Cerebellar cortex (tissue), 1 donor: ENCODE results near the gene TMEM178B.
"Not testable (repeated sequence)": the region's sequence is repeated elsewhere in the genome, so short reads cannot be mapped to it uniquely, and the experiment has no call there.

Source experiments
- DNase-seq: peaks from one replicate; pipeline ENCODE4 v3.0.0-alpha.2; 2015; ENCODE audit warnings: low spot score

Gene TMEM178B

DNA sequence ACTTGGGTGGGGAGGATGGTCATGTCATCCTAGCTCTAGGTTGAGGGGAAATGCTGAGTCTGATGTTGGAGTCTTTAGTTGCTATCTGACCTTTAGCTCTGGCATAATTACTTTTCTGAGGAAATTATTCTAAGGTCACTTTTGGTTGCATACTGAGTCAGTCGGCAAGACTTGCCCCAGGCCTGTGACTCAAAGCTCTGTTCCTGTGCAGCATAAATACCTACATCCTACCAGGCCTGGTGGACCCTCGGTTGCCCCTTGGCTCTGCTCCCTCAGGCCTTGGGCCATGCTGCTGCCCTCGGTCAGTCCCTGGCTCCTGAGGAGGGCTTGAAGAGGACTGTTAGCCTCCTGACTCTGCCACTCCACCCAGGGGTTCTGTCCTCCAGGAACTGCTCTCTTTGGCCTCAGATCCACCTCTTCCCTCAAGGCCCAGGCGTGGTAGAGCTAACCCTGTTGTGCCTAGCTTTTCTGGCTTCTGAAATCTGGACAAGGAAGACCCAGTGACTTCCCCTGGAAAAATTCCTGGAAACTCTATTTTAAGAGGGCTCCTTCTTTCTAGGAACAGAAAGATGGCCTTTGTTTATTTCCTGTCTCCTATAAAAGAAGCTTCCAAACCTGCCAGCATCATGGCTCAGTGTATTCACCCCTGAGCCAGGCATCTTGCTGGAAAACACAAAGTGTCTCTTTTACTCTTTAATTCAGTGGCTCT, 71.2 kb downstream of the TMEM178B start:
- DNase-seq, result no peak

DNA sequence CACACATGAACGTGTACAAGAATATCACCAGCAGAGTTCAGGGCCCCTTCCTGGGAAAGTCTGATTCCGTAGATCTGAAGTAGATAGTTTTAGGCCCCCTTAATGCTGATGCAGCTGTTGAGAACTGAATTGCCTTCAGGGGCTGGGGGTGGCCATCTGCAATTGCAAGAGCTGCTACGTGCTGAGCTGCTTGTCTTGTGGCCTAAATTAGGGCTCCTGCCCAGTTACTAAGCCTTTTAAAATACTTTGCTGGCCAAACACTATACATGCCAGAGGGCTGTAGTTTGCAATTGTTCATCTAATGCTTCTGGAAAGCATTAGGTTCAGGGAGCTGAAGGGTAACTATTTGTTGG, 71.7 kb downstream of the TMEM178B start:
- DNase-seq, result no peak

DNA sequence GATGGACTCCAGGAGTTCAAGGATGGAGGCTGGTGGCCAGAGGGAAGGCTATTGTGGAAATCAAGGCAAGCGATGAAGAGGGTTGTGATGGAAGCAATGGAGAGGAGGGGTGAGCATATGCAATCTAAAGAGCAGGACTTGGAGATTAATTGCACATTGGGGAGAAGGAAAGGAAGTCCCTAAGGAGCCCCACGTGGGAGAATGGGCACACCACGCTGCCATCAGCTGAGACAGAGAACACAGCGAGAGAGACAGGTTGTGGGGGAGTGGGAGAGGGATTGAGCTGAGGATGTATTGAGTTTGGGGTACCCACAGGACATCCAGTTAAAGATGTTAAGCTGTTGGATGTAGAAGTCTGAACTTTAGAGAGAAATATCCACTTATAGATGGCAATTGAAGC, 73.6 kb downstream of the TMEM178B start:
- DNase-seq, result no peak

DNA sequence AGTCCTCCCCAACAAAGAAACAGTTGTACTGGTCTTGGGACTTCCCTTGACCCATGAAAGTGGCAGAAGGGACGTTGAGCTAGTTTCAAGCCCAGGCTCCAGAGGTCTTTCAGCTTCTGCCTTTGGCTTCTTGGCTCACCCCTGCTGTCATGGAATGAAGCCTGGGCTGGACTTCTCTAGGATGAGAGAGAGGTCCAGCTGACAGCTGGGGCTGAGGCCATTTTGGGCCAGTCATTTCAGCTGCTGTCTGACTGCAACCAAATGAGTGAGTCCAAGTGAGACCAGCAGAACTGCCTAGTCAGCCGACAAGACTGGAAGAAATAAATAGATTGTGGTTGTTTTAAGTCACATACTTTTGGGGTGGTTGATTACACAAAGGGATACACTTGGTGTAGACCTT, 76.6 kb downstream of the TMEM178B start:
- DNase-seq, result no peak

DNA sequence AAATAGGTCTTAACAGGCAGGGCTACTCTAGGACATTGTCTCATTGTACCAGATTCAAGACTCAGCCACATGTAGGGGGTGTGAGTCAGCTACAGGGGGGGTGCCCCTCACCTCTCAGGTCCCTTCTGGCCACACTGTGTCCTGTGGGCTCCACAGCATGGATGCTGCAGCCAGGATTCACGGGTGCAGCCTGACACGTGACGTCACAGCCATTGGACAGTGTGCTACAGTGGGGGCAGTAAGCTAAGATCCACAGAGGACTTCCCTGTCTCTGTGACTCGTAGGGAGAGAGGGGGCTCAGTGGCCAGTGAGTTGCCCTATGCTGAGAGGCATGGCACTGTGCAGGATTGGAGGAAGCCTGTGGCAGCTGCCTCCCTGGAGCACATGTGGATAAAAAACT, 77.9 kb downstream of the TMEM178B start:
- no peak for DNase-seq

DNA sequence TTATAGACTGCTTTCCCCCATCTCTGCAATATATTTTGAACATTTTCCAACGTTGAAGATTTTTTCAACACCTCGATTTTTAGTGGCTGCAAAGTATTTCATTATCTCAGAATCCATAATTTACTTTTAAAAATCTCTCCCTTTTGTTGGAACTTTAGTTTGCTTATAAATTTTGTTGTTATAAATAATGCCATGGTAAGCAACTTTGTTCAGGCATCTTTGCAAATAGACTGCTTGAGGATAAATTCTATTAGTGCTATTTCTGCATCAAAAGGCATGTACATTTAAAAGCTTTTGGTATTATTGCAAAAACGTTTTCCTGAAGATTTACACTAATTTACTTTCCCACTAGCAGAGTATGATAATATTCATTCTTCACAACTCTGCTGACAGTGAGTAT, 79.4 kb downstream of the TMEM178B start:
- no peak for DNase-seq

DNA sequence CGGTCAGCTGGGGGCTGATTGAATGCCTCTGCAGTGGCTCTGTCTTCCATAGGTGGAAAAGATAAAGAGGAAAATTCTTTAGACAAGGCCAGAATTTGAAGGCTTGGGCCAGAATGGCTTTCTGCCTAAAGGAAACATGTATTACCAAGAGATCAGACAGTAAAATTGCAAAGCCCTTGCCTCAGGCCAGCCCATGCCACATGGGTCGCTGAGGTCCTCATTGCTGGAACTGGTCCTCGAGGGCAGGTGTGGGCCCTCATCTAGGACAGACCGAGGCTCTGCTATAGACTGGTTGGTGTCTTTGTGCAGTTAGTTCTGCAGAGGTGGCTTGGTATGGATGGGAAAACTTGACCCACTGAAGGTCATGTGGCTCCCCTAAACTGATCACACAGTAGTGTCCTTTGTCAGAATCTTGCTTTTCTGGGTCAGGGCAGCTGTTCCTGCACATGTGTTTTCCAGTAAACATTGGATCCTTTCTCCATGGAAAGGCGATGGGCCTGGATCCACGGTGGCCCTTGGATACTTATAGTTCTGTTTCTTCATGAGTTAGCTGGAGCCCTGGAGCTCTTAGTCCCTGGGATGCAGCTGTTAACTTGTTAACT, 80.4 kb downstream of the TMEM178B start:
- DNase-seq, result no peak

DNA sequence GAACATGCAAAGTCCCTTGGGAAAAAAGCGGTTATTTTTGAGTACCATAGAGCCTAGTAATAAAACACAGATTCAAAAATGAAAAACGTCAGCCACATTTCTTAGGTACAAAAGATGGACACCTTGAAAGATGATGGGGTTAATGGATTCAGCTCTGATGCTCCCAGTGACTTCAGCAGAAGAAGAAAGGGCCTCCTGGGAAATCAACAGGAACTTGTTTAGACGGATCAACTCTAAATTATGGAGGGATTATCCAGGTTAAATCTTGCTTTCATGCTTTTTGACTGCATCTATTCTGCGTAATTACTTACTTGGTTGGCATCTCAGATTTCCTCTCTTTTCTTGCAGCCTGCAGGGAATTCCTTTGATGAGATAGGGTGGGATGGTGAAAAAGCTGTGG, 82.5 kb downstream of the TMEM178B start:
- DNase-seq, result no peak

DNA sequence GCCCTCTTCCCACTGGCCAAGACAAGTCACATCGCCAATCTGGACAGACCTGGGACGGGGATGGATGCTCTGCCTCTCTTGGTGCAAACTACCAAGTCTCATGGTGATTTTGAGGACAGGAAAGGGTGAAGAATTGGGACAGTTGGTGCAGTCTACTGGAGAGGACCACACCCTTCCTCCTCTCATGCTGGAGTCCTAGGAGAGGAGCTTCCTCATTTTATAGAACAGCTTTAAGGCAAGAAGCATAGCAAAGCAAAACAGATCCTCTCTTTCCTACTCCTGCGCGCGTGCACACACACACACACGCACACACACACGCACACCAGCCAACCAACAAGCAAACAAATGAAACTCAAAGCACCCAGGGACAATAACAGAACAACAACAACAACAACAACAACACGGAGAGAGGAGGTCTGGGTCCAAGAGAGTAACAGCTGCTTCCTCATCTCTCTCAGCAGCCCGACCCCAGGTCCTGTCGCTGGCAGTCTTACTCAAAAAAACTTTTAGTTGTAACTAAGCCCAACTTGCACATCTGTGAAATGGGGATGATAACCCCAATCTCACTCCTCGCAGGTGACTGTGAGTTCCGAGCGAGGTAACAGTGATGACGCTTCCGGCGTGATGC, 83.4 kb downstream of the TMEM178B start:
- no peak for DNase-seq

DNA sequence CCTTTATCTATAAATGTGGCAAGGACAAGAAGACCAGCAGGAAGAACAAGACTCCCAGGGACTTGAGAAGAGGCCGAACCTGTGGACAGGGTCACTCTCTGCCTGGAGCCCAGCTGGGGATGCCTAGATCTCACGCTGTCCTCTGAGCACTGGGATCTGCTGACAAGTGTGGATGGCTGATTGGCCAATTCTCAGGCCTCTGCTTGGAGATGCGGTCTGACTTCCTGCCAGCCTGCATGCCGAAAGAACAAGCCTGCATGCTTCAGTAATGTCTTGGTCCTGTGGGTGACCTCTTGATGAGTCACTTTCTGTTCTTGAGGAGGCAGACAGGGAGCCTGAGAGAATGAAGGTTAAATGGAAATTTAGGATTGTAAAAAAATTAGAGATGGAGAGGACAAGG, 84.7 kb downstream of the TMEM178B start:
- DNase-seq, result no peak

DNA sequence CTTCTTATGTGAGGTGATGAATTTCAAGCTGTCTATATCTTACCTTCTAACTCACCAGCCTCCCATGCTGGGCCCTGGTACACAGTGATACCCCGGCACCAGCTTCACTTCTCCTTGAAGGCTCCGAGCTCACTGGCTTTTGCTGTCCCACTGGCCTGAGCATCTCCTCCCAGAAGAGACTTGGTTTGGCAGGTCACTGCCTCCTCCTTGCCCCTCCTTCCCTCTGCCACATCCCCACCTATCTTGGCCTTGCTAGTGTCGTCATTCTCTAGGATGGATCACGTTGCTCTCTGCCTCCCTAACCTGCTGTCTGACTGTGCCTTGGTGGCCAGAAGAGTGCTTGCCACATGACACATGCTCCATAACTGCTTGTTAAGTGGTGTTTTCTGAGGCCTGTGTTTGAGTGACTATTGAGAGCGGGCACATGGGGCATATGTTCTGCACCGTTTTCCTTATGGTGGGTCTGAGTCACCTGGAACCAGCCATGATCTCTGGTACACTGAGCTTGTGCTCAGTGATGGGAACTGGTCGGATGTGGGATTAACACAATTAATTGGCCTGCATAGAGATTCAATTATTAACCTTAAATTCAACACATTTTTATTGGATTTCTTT, 86.5 kb downstream of the TMEM178B start:
- DNase-seq, result no peak

DNA sequence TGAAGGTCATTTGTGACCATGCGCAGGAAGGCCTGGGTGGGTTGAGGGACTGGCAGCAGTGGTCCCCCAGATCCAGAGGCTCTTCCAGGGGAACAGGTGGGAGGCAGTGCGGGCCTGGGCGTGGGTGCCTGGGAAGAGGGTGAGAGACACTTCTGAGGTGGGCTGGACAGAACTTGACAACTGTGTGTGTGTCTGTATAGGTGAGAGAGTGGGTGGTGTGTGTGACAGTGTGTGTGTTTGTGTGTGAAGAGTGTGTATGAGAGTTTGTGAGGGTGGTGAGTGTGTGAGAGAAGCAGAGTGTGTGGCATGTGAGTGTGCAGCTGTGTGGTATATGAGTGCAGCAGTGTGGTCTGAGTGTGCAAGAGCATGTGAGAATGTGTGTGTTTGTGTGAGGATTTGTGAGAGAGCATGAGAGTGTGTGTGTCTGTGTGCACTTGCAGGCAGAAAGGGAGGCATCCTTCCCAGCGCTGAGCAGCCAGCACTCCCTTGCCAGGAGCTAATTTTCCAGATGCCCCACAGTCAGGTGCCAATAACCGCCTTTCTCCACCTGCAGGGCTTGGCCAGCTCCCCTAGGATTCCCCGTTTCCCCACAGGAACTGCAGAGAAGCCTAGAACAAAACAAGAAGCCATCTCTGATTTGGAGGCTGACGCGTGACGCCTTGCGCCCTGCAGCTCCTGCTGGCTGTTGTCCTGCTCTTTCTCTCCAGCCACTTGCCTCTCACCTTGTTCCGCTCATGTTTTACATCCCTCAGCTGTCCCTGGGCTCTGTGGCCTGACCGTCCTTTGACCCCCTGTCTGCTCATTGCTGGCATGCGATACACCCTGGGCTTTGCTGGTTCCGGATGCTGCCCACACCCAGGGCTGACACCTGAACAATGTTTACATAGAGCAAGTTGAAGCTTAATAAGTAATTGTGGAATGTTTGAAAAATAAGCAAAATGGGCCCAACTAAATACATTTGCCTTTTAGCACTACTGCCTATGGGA, 88.0 kb downstream of the TMEM178B start:
- DNase-seq, result peak; percentile 94

DNA sequence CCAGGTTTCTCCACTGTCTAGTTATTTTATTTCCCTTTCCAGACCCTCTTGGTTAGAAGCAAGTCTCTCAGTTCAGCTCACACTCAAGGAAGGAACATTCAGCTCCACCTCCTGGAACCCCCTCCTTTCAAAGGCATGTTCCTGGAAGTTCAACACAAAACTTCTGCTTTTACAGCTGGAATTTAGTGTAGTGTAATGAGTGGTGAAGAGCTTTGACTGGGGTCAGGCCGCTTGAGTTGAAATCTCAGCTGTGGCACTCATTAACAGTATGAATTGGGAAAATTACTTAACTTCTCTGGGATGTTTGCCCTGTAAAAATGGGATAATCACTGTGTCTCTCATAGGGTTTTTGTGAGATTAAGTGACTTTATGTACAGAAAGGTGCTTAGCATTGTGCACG, 91.7 kb downstream of the TMEM178B start:
- no peak for DNase-seq

DNA sequence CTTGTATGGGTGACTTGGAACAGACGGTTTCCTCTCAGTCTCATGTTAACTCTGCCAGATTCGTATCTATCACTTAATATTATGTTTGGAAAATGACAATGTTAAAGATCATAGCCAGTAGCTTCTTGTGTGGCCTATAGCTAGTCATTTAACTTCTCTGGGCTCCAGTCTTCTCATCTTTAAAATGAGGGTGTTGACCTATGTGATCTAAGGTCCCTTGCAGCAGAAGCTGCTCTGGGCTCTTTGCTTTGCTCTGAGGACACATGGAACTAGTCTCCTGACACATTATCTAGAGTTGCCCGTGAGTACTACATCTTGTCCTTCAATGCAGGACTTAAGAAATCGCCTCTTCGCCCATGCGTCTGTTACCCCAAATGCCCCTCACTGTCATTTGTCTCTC, 93.1 kb downstream of the TMEM178B start:
- DNase-seq, result no peak

DNA sequence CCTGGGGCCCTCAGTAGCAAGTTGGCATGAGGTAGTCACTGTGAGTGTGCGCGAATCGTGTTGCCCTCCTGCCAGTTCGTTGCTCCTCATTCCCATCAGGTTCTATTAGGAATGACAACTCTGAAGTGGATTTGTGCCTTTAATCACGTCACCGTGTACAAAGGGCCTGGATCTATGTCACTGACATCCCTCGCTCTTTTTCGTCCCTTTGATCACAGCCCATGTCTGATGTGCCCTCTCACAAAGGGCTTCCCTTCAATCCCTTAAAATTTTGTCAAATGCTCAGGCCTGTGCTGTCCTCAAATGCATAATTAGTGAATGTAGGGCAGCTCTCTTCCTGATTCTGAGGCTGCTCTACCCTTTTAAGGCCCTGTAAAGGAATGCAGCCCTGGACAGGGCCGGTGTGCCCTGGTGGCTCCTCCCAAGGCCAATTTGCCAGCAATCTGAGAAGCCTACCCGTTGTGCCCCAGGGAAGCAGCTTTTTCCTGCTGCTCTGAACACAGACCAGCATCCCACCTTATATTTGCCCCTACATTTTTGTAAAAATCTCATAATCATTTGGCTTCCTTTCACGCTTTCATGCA, 93.6 kb downstream of the TMEM178B start:
- DNase-seq, result no peak

DNA sequence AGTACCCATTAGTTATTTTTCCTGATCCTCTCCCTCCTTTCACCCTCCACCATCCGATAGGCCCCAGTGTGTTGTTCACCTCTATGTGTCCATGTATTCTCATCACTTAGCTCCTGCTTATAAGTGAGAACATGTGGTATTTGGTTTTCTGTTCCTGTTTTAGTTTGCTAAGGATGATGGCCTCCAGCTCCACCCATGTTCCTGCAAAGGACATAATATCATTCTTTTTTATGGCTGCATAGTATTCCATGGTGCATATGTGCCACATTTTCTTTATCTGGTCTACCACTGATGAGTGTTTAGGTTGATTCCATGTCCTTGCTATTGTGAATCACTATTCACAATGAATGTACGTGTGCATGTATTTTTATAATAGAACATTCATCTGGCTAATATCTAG, 95.3 kb downstream of the TMEM178B start:
- not testable (repeated sequence) for DNase-seq

DNA sequence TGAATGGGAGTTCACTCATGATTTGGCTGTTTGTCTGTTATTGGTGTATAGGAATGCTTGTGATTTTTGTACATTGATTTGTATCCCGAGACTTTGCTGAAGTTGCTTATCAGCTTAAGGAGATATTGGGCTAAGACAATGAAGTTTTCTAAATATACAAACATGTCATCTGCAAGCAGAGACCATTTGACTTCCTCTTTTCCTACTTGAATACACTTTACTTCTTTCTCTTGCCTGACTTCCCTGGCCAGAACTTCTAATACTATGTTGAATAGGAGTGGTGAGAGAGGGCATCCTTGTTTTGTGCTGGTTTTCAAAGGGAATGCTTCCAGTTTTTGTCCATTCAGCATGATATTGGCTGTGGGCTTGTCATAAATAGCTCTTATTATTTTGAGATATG, 101.9 kb downstream of the TMEM178B start:
- not testable (repeated sequence) for DNase-seq

DNA sequence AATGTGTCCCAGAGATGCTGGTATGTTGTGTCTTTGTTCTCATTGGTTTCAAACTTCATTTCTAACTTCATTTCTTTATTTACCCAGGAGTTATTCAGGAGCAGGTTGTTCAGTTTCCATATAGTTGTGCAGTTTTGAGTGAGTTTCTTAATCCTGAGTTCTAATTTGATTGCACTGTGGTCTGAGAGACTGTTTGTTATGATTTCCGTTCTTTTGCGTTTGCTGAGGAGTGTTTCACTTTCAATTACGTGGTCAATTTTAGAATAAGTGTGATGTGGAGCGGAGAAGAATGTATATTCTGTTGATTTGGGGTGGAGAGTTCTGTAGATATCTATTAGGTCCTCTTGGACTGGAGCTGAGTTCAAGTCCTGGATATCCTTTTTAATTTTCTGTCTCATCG, 103.3 kb downstream of the TMEM178B start:
- not testable (repeated sequence) for DNase-seq

DNA sequence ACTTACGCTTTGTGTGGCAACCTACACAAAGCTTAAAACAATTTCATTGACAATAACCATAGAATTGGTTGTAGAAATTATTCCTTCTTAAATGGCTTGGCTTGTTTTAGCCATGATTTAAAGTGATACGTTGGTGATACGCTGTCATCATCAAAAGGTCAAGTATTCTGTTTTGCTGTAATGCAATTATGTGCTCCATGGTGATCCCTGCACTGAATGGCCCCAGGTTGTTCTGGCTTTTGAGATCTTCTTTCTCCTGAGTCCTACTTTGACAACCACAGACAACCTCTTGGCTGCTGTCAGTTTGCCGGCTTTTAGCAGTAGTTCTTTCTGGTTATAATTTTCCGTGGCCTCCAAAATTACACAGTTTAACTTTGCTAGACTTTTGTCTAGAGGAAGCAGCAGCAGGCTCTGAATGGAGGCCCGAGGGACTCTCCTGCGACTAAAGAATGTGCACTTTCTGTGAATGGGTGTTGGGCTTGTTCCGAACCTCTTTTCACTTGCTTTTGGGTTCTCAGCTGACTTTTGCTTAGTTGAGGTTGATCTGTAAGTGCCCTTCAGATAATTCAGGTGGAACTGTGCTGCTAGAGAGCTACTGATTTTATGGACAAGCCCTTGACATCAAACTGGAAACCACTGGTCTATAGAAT, 104.7 kb downstream of the TMEM178B start:
- no peak for DNase-seq

DNA sequence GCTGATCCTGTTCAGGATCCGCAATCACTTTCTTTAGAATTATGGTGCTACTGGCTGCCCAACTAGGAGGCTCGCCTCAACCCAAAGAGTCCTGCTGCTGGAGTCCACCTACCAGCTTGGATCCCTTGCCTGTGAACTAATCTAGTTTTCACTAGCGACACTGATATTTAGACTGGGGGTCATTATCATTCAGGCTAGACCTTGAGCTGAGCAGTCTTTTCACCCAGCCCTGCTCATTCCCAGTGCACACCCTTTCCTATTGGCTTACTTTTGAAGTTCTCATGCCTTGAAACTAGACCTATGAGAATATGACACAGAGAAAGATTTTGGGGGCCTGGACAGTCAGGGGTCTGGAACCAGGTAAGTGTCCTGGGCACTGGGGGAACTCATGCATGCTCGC, 107.9 kb downstream of the TMEM178B start:
- no peak for DNase-seq

DNA sequence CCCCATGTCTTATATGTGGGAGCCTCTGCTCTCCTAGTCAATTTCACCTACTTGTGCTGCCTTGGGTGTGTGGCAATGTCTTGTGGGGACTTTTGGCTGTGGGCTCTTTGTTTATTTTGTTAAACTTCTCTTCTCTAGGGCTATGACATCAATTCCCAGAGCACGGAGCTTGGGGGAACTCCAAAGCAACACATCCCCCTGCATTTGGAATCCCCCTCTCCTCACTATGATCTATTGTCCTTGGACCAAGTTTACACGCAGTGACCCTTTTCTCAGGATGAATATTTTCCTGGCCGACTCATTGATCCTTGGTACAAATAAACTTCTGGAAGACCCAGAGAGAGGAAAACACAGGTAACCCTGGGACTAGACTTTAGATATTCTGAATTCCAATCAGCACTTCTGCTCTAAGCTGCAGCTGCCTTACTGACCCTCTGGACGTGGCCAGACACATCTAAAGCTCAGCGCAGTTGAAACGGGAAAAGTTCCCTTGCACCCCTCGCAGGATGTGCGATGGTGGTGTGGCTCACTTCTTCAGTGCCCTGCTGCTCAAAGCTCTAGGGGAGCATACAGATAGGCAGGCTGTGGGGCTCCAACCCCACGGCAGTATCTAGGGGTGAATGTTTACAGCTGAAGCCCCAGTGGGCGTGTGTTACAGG, 110.8 kb downstream of the TMEM178B start:
- no peak for DNase-seq
